ENCODE data around the gene TIGD2. TPM values are rescaled to one million over a fixed set of nuclear protein-coding genes. Genes with fewer than 3 reads are reported as not detected.
"Not testable (repeated sequence)": the region's sequence is repeated elsewhere in the genome, so short reads cannot be mapped to it uniquely, and the experiment has no call there.

The TIGD2 gene
- total RNA-seq, 1 experiment from 2014 or later = 6.4 TPM

- DNase-seq = no peak
- no peaks in the 10 kb centered on the region for H3K36me3 ChIP-seq (replicated peaks; ENCODE audit: control insufficient read depth, insufficient read depth, low read length)
- H3K27me3 ChIP-seq (ENCODE audit: control insufficient read depth, insufficient read depth, low read length) = no peaks in the 10 kb centered on the region
- H3K4me3 ChIP-seq (ENCODE audit: insufficient read depth, low read depth, low read length) = no peak overlapping the region
Measured at GRCh38 chr4:89136525-89136924, 25.2 kb downstream of the TIGD2 start.

- H3K36me3 ChIP-seq (replicated peaks; ENCODE audit: control insufficient read depth, insufficient read depth, low read length) = no peaks in the 10 kb centered on the region
- no peaks in the 10 kb centered on the region for H3K27me3 ChIP-seq (ENCODE audit: control insufficient read depth, insufficient read depth, low read length)
- DNase-seq = no peak
- no peak overlapping the region for H3K4me3 ChIP-seq (ENCODE audit: insufficient read depth, low read depth, low read length)
Measured at GRCh38 chr4:89137231-89137630, 25.9 kb downstream of the TIGD2 start.

GRCh38 chr4:89137695-89138094 is 26.4 kb downstream of the TIGD2 start:
- Histone ChIP-seq H3K4me3 (ENCODE audit: insufficient read depth, low read depth, low read length) (no peak overlapping the region), H3K27me3 (ENCODE audit: control insufficient read depth, insufficient read depth, low read length) (no peaks in the 10 kb centered on the region), H3K36me3 (replicated peaks; ENCODE audit: control insufficient read depth, insufficient read depth, low read length) (no peaks in the 10 kb centered on the region)
- no peak for DNase-seq

- no peaks in the 10 kb centered on the region for H3K36me3 ChIP-seq (replicated peaks; ENCODE audit: control insufficient read depth, insufficient read depth, low read length)
- no peak for DNase-seq
- no peaks in the 10 kb centered on the region for H3K27me3 ChIP-seq (ENCODE audit: control insufficient read depth, insufficient read depth, low read length)
- no peak overlapping the region for H3K4me3 ChIP-seq (ENCODE audit: insufficient read depth, low read depth, low read length)
Measured at GRCh38 chr4:89140168-89140759, 28.9 kb downstream of the TIGD2 start.

- no peaks in the 10 kb centered on the region for H3K27me3 ChIP-seq (ENCODE audit: control insufficient read depth, insufficient read depth, low read length)
- no peak for DNase-seq
- no peak overlapping the region for H3K4me3 ChIP-seq (ENCODE audit: insufficient read depth, low read depth, low read length)
- H3K36me3 ChIP-seq (replicated peaks; ENCODE audit: control insufficient read depth, insufficient read depth, low read length) = no peaks in the 10 kb centered on the region
Measured at GRCh38 chr4:89142691-89143669, 31.6 kb downstream of the TIGD2 start.

GRCh38 chr4:89144652-89145051 is 33.3 kb downstream of the TIGD2 start:
- H3K27me3 ChIP-seq (ENCODE audit: control insufficient read depth, insufficient read depth, low read length); DNase-seq; H3K4me3 ChIP-seq (ENCODE audit: insufficient read depth, low read depth, low read length); H3K36me3 ChIP-seq (replicated peaks; ENCODE audit: control insufficient read depth, insufficient read depth, low read length): not testable (repeated sequence)

- Histone ChIP-seq H3K36me3 (replicated peaks; ENCODE audit: control insufficient read depth, insufficient read depth, low read length) (no peaks in the 10 kb centered on the region), H3K4me3 (ENCODE audit: insufficient read depth, low read depth, low read length) (no peak overlapping the region), H3K27me3 (ENCODE audit: control insufficient read depth, insufficient read depth, low read length) (no peaks in the 10 kb centered on the region)
- no peak for DNase-seq
Measured at GRCh38 chr4:89146196-89146595, 34.9 kb downstream of the TIGD2 start.

- no peaks in the 10 kb centered on the region for H3K36me3 ChIP-seq (replicated peaks; ENCODE audit: control insufficient read depth, insufficient read depth, low read length)
- DNase-seq = peak; percentile 32
- no peaks in the 10 kb centered on the region for H3K27me3 ChIP-seq (ENCODE audit: control insufficient read depth, insufficient read depth, low read length)
- H3K4me3 ChIP-seq (ENCODE audit: insufficient read depth, low read depth, low read length) = no peak overlapping the region
Measured at GRCh38 chr4:89152972-89153371, 41.6 kb downstream of the TIGD2 start.

- DNase-seq = no peak
- Histone ChIP-seq H3K36me3 (replicated peaks; ENCODE audit: control insufficient read depth, insufficient read depth, low read length) (no peaks in the 10 kb centered on the region), H3K27me3 (ENCODE audit: control insufficient read depth, insufficient read depth, low read length) (no peaks in the 10 kb centered on the region), H3K4me3 (ENCODE audit: insufficient read depth, low read depth, low read length) (no peak overlapping the region)
Measured at GRCh38 chr4:89156174-89156914, 45.0 kb downstream of the TIGD2 start.

- no peak for DNase-seq
- H3K36me3 ChIP-seq (replicated peaks; ENCODE audit: control insufficient read depth, insufficient read depth, low read length) = no peaks in the 10 kb centered on the region
- H3K4me3 ChIP-seq (ENCODE audit: insufficient read depth, low read depth, low read length) = no peak overlapping the region
- H3K27me3 ChIP-seq (ENCODE audit: control insufficient read depth, insufficient read depth, low read length) = no peaks in the 10 kb centered on the region
Measured at GRCh38 chr4:89157488-89158024, 46.2 kb downstream of the TIGD2 start.

GRCh38 chr4:89158884-89159503 is 47.7 kb downstream of the TIGD2 start:
- H3K36me3 ChIP-seq (replicated peaks; ENCODE audit: control insufficient read depth, insufficient read depth, low read length) = no peaks in the 10 kb centered on the region
- no peak overlapping the region for H3K4me3 ChIP-seq (ENCODE audit: insufficient read depth, low read depth, low read length)
- no peak for DNase-seq
- no peaks in the 10 kb centered on the region for H3K27me3 ChIP-seq (ENCODE audit: control insufficient read depth, insufficient read depth, low read length)

- H3K4me3 ChIP-seq (ENCODE audit: insufficient read depth, low read depth, low read length) = no peak overlapping the region
- no peak for DNase-seq
- H3K27me3 ChIP-seq (ENCODE audit: control insufficient read depth, insufficient read depth, low read length) = no peaks in the 10 kb centered on the region
- no peaks in the 10 kb centered on the region for H3K36me3 ChIP-seq (replicated peaks; ENCODE audit: control insufficient read depth, insufficient read depth, low read length)
Measured at GRCh38 chr4:89160806-89161205, 49.5 kb downstream of the TIGD2 start.

GRCh38 chr4:89161841-89162240 is 50.5 kb downstream of the TIGD2 start:
- Histone ChIP-seq H3K4me3 (ENCODE audit: insufficient read depth, low read depth, low read length) (no peak overlapping the region), H3K36me3 (replicated peaks; ENCODE audit: control insufficient read depth, insufficient read depth, low read length) (no peaks in the 10 kb centered on the region), H3K27me3 (ENCODE audit: control insufficient read depth, insufficient read depth, low read length) (no peaks in the 10 kb centered on the region)
- no peak for DNase-seq

GRCh38 chr4:89162496-89162895 is 51.2 kb downstream of the TIGD2 start:
- no peak for DNase-seq

More at GRCh38 chr4:89162496-89162895, 51.2 kb downstream of the TIGD2 start:
- H3K4me3 ChIP-seq (ENCODE audit: insufficient read depth, low read depth, low read length) = no peak overlapping the region
- no peaks in the 10 kb centered on the region for H3K36me3 ChIP-seq (replicated peaks; ENCODE audit: control insufficient read depth, insufficient read depth, low read length)
- H3K27me3 ChIP-seq (ENCODE audit: control insufficient read depth, insufficient read depth, low read length) = no peaks in the 10 kb centered on the region
